Common myeloid progenitor, CD34-positive (primary cell): ENCODE measurements around the gene YKT6. TPM values are rescaled to one million over a fixed set of nuclear protein-coding genes. Genes with fewer than 3 reads are reported as not detected.

Source experiments
- CTCF ChIA-PET: fragments of 350-600 bp; sonication (Branson Sonifier 250); formaldehyde crosslinking; loops from one replicate; lab custom pipeline; 2021; ENCODE audit warnings: antibody characterized with exemption; lab: Charles Lee
- POLR2A ChIA-PET: fragments of 350-600 bp; sonication (Branson Sonifier 250); formaldehyde crosslinking; loops from one replicate; lab custom pipeline; 2021; ENCODE audit warnings: antibody characterized with exemption; lab: Charles Lee
- DNase-seq, 3 donors: peaks; one replicate each; pipeline versions ENCODE4 v3.0.0 to v3.0.0-alpha.2; 2013
- H3K27ac ChIP-seq, 2 experiments: 1 replicate in 1 of 2; 2 replicates in 1 of 2; pipeline ENCODE4 v1.7.0; 2013; ENCODE audit warnings: inconsistent platforms in 2 of 2, low read length in 2 of 2, mild to moderate bottlenecking in 2 of 2, low read depth in 1 of 2, moderate library complexity in 1 of 2; ENCODE audit not compliant: severe bottlenecking in 2 of 2, insufficient read depth in 1 of 2, poor library complexity in 1 of 2
- H3K27me3 ChIP-seq, 5 experiments: replicated peaks in 2 of 5; 1 replicate in 3 of 5; 2 replicates in 2 of 5; pipeline versions ENCODE4 v1.6.1 to v1.7.0; 2013; ENCODE audit warnings: low read length in 4 of 5, mild to moderate bottlenecking in 2 of 5, moderate library complexity in 2 of 5, inconsistent platforms in 1 of 5; ENCODE audit not compliant: insufficient read depth in 5 of 5, control insufficient read depth in 4 of 5
- H3K36me3 ChIP-seq, 4 experiments: 1 replicate in 2 of 4; 2 replicates in 2 of 4; pipeline versions ENCODE4 v1.6.1 to v1.7.0; 2013; ENCODE audit warnings: low read length in 3 of 4, control low read depth in 1 of 4, mild to moderate bottlenecking in 1 of 4; ENCODE audit not compliant: control insufficient read depth in 4 of 4, insufficient read depth in 4 of 4
- H3K4me1 ChIP-seq, 4 experiments: 1 replicate in 3 of 4; 2 replicates in 1 of 4; pipeline versions ENCODE4 v1.6.1 to v1.7.1; 2013; ENCODE audit warnings: low read length in 3 of 4, mild to moderate bottlenecking in 3 of 4, control low read depth in 1 of 4, inconsistent platforms in 1 of 4, moderate library complexity in 1 of 4; ENCODE audit not compliant: control insufficient read depth in 4 of 4, insufficient read depth in 4 of 4; ENCODE audit errors: control extremely low read depth in 1 of 4
- H3K4me3 ChIP-seq, 7 experiments: 1 replicate in 4 of 7; 2 replicates in 3 of 7; pipeline versions ENCODE4 v1.5.1 to v1.7.0; 2013; ENCODE audit warnings: mild to moderate bottlenecking in 7 of 7, low read length in 6 of 7, moderate library complexity in 6 of 7, inconsistent platforms in 2 of 7, low read depth in 2 of 7, control low read depth in 1 of 7; ENCODE audit not compliant: insufficient read depth in 4 of 7, control insufficient read depth in 1 of 7; ENCODE audit errors: extremely low read depth in 1 of 7
- H3K9me3 ChIP-seq, 5 experiments: 1 replicate in 4 of 5; 2 replicates in 1 of 5; pipeline versions ENCODE4 v1.6.1 to v1.7.1; 2013; ENCODE audit warnings: low read length in 4 of 5, mild to moderate bottlenecking in 2 of 5, inconsistent platforms in 1 of 5, low read depth in 1 of 5, moderate library complexity in 1 of 5; ENCODE audit not compliant: control insufficient read depth in 4 of 5, insufficient read depth in 2 of 5; ENCODE audit errors: control extremely low read depth in 1 of 5
- WGBS: methylation state at CpG from one replicate; pipeline ENCODE4 v1.1.5; 2013; ENCODE audit not compliant: insufficient coverage; 5-methylcytosine and 5-hydroxymethylcytosine counted together
- polyA plus RNA-seq: library from polyadenylated mRNA; unstranded; fragments of 120-200 nt; gene quantifications from one replicate; pipeline ENCODE4 v1.2.1, GENCODE V29; 2013

YKT6 gene
- 33.5 TPM for polyA plus RNA-seq

GRCh38 chr7:44200699-44201461 is at the start of gene YKT6:
YKT6 (plus strand) TSS chr7:44200978; CDS start chr7:44201136, 158 bp downstream.
- ChIA-PET POLR2A (interaction anchor here (0.8 kb wide), 1 partner anchor 102 kb away, joined by 3 read pairs; no protein-coding TSS in a partner anchor), CTCF (interaction anchor here (0.8 to 2.0 kb wide), 8 partner anchors 11 to 181 kb away, joined by 3 to 6 read pairs (median 4); partner anchors contain the start of gene GCK)
- WGBS = 0% methylated on average over 47 of the region's 58 CpGs
- H3K27me3 ChIP-seq = peaks cover 0 to 6% (median 0%) of the 10 kb centered on the region in 5 experiments
- peaks cover 0 to 16% (median 14%) of the 10 kb centered on the region in 4 experiments for H3K4me1 ChIP-seq
- H3K27ac ChIP-seq = peak within 1 kb of the TSS; percentile 40 to 78
- peaks cover 0 to 19% (median 8%) of the 10 kb centered on the region in 4 experiments for H3K36me3 ChIP-seq
- DNase-seq = peak; percentile 96 to 97 (median 97)
- no peaks in the 10 kb centered on the region for H3K9me3 ChIP-seq
- H3K4me3 ChIP-seq = peak within 1 kb of the TSS; percentile 49 to 99 (median 89)

- 96% methylated on average over 4 of the region's 9 CpGs for WGBS
- Histone ChIP-seq H3K9me3 (no peaks in the 10 kb centered on the region), H3K36me3 (no peaks in the 10 kb centered on the region), H3K27me3 (peaks cover 0 to 14% (median 0%) of the 10 kb centered on the region in 5 experiments), H3K4me1 (no peaks in the 10 kb centered on the region), H3K4me3 (no peak overlapping the region), H3K27ac (no peak overlapping the region)
- no peak for DNase-seq
- ChIA-PET POLR2A (no interaction called here), CTCF (no interaction called here)
Measured at GRCh38 chr7:44151956-44152355, 48.8 kb upstream of the YKT6 start.

- H3K27ac ChIP-seq = no peak overlapping the region
Measured at GRCh38 chr7:44152971-44153947, 47.5 kb upstream of the YKT6 start.

GRCh38 chr7:44153948-44154335 is 46.8 kb upstream of the YKT6 start:
- Histone ChIP-seq H3K27ac (no peak overlapping the region), H3K27me3 (peaks cover 0 to 7% (median 0%) of the 10 kb centered on the region in 5 experiments), H3K36me3 (no peaks in the 10 kb centered on the region), H3K4me1 (no peaks in the 10 kb centered on the region), H3K9me3 (no peaks in the 10 kb centered on the region), H3K4me3 (no peak overlapping the region)
- CTCF ChIA-PET = interaction anchor here (1.3 to 1.4 kb wide), 3 partner anchors 10 to 23 kb away, joined by 3 to 5 read pairs (median 4); no protein-coding TSS in a partner anchor
- POLR2A ChIA-PET = no interaction called here
- DNase-seq = no peak
- 95% methylated on average over 5 of the region's 5 CpGs for WGBS

More at GRCh38 chr7:44152971-44153947, 47.5 kb upstream of the YKT6 start:
- Histone ChIP-seq H3K27me3 (peaks cover 0 to 8% (median 0%) of the 10 kb centered on the region in 5 experiments), H3K9me3 (no peaks in the 10 kb centered on the region), H3K4me1 (no peaks in the 10 kb centered on the region), H3K36me3 (no peaks in the 10 kb centered on the region), H3K4me3 (no peak overlapping the region)
- no peak for DNase-seq
- ChIA-PET POLR2A (no interaction called here), CTCF (interaction anchor here (1.3 to 1.4 kb wide), 3 partner anchors 10 to 22 kb away, joined by 3 to 5 read pairs (median 4); no protein-coding TSS in a partner anchor)
- 98% methylated on average over 16 of the region's 22 CpGs for WGBS

GRCh38 chr7:44154703-44155102 is 46.1 kb upstream of the YKT6 start:
- Histone ChIP-seq H3K27ac (no peak overlapping the region), H3K9me3 (no peaks in the 10 kb centered on the region), H3K4me3 (no peak overlapping the region), H3K4me1 (no peaks in the 10 kb centered on the region), H3K36me3 (no peaks in the 10 kb centered on the region), H3K27me3 (peaks cover 0 to 6% (median 0%) of the 10 kb centered on the region in 5 experiments)
- ChIA-PET CTCF (interaction anchor here (1.3 to 1.4 kb wide), 3 partner anchors 9 to 24 kb away, joined by 3 to 5 read pairs (median 4); no protein-coding TSS in a partner anchor), POLR2A (no interaction called here)
- 70% methylated on average over 3 of the region's 3 CpGs for WGBS
- DNase-seq = no peak

- H3K4me1 ChIP-seq = no peaks in the 10 kb centered on the region
- no peak overlapping the region for H3K27ac ChIP-seq
- CTCF ChIA-PET = interaction anchor here (1.4 kb wide), 1 partner anchor 16 kb away, joined by 4 read pairs; no protein-coding TSS in a partner anchor
- H3K4me3 ChIP-seq = no peak overlapping the region
- DNase-seq = no peak
- POLR2A ChIA-PET = no interaction called here
- peaks cover 0 to 3% (median 0%) of the 10 kb centered on the region in 5 experiments for H3K27me3 ChIP-seq
- 100% methylated on average over 7 of the region's 8 CpGs for WGBS
- no peaks in the 10 kb centered on the region for H3K9me3 ChIP-seq
- H3K36me3 ChIP-seq = no peaks in the 10 kb centered on the region
Measured at GRCh38 chr7:44155191-44156185, 45.3 kb upstream of the YKT6 start.
